T-helper 2 cell treated with Interferon-gamma antibody and Interleukin-4, amounts not matched to agents 5 μg/mL and 100 μg/mL, for 36 hours (primary cell): Measurements from ENCODE around the gene THAP9.
"Not testable (repeated sequence)": the region's sequence is repeated elsewhere in the genome, so short reads cannot be mapped to it uniquely, and the experiment has no call there.

ENCODE experiments used
- DNase-seq: peaks from one replicate; pipeline ENCODE4 v3.0.0; 2021; ENCODE audit warnings: low spot score
- H3K27ac Mint-ChIP-seq: one replicate; pipeline ENCODE4 v1.8.0; 2021; ENCODE audit warnings: mild to moderate bottlenecking, mixed read lengths
- H3K27me3 Mint-ChIP-seq: one replicate; pipeline ENCODE4 v1.8.0; 2021; ENCODE audit warnings: low read depth, mixed read lengths
- H3K36me3 Mint-ChIP-seq: one replicate; pipeline ENCODE4 v1.8.0; 2021; ENCODE audit warnings: low read depth, mixed read lengths
- H3K4me1 Mint-ChIP-seq: one replicate; pipeline ENCODE4 v1.8.0; 2021; ENCODE audit warnings: low read depth, mixed read lengths
- H3K4me3 Mint-ChIP-seq: one replicate; pipeline ENCODE4 v1.8.0; 2022; ENCODE audit warnings: mild to moderate bottlenecking, moderate library complexity, mixed read lengths
- H3K9me3 Mint-ChIP-seq: one replicate; pipeline ENCODE4 v1.8.0; 2021; ENCODE audit warnings: mixed read lengths

Gene THAP9

DNA sequence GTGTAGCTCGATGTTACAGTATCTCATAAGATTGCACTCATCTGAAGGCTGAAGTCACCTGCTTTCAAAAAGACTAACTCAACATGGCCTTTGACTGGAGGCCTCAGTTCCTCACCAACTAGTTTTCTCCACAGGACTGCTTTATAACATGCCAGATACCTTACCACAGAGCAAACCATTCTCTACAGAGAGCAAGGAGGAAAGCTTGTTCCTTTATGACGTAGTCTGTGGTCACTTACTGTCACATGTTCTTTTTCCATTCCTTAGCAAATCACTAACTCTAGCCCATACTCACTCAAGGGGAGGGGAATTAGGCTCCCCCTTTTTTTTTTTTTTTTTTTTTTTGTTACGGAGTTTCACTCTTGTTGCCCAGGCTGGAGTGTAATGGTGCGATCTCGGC lies 3.2 kb downstream of the THAP9 start:
- H3K36me3 Mint-ChIP-seq: peaks cover 6% of the 10 kb centered on the region
- peak overlapping the region; percentile 63 for H3K27ac Mint-ChIP-seq
- peak overlapping the region; percentile 45 for H3K4me3 Mint-ChIP-seq
- DNase-seq: peak; percentile 67
- peaks cover 3% of the 10 kb centered on the region for H3K27me3 Mint-ChIP-seq
- no peaks in the 10 kb centered on the region for H3K9me3 Mint-ChIP-seq
- H3K4me1 Mint-ChIP-seq: peaks cover 26% of the 10 kb centered on the region

DNA sequence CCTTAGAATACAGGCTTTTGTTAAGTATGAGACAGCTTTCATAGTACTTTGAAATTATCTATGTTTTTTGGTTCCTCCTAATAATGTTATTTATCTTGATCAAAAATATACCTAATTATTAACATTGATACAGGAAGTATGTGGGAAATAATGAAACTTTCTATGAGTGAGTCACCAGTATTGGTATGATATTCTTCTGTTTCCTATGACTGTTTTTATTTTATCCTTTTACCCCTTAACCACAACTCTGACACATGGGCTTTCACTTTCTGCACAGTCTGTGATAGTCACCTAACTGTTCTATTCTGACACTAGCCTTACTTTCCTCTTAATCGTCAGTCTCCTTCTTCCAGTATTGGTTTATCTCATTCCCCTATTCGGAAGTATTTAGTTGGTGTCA lies 4.7 kb downstream of the THAP9 start:
- peaks cover 3% of the 10 kb centered on the region for H3K27me3 Mint-ChIP-seq
- peak overlapping the region; percentile 43 for H3K27ac Mint-ChIP-seq
- H3K4me1 Mint-ChIP-seq: peaks cover 22% of the 10 kb centered on the region
- peak; percentile 67 for DNase-seq
- peak overlapping the region; percentile 51 for H3K4me3 Mint-ChIP-seq
- peaks cover 1% of the 10 kb centered on the region for H3K36me3 Mint-ChIP-seq
- no peaks in the 10 kb centered on the region for H3K9me3 Mint-ChIP-seq

DNA sequence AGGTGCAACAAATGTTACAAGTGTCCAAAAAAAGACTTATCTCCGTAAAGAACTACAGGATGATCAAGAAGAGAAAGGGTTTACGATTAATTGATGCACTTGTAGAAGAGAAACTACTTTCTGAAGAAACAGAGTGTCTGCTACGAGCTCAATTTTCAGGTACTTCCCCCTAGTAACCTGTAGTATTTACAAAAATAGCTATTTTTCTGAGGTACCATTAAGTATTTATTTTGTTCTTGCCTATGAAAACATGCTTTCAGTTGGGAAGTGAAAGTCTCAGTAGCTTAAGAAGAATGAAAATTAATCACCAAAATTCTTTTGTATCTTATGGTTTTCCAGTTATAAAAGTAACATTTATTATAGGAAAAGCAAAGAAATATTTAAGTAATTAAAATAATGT lies 5.9 kb downstream of the THAP9 start:
- H3K9me3 Mint-ChIP-seq: no peaks in the 10 kb centered on the region
- H3K4me1 Mint-ChIP-seq: peaks cover 22% of the 10 kb centered on the region
- H3K27me3 Mint-ChIP-seq: peaks cover 3% of the 10 kb centered on the region
- H3K27ac Mint-ChIP-seq: no peak overlapping the region
- no peak overlapping the region for H3K4me3 Mint-ChIP-seq
- H3K36me3 Mint-ChIP-seq: peaks cover 5% of the 10 kb centered on the region
- DNase-seq: no peak

DNA sequence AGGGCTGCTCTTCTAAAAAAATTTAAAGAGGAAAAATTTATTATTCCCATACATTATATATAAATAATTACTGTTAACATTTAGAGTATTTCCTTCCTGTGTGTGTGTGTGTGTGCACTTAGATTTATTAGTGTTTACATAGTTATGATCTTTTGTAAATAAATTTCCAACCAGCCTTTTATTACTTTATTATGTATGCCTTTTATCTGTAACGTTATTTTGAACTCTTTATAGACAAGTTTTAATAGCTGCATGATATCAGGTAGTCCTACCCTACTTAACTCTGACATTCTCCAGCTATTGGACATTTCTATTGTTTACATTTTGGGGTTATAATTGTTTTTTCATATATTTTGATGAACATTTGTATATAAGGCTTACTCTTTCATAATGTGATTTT lies 8.8 kb downstream of the THAP9 start:
- H3K9me3 Mint-ChIP-seq: no peaks in the 10 kb centered on the region
- no peak overlapping the region for H3K4me3 Mint-ChIP-seq
- H3K4me1 Mint-ChIP-seq: peaks cover 13% of the 10 kb centered on the region
- peaks cover 3% of the 10 kb centered on the region for H3K27me3 Mint-ChIP-seq
- DNase-seq: no peak
- no peak overlapping the region for H3K27ac Mint-ChIP-seq
- peaks cover 5% of the 10 kb centered on the region for H3K36me3 Mint-ChIP-seq

DNA sequence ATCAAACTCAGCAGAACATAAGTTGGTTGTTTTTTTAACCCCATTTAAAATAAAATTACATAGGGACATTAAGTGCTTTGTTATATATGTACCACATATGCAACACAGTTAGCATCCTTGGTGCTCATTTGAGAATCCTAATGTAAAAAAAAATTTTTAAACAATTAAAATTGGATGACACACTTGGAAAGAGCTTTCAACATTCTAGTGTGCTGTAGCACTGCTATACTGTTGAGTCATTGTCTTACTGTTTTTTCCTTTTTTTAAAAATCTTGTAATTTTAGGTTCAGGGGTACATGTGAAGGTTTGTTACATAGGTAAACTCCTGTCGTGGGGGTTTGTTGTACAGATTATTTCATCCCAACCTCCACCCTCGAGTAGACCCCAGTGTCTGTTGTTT lies 12.8 kb downstream of the THAP9 start:
- Mint-ChIP-seq H3K36me3 (peaks cover 10% of the 10 kb centered on the region), H3K4me3 (no peak overlapping the region), H3K4me1 (no peaks in the 10 kb centered on the region), H3K27me3 (no peaks in the 10 kb centered on the region), H3K9me3 (no peaks in the 10 kb centered on the region), H3K27ac (no peak overlapping the region)
- DNase-seq: no peak

DNA sequence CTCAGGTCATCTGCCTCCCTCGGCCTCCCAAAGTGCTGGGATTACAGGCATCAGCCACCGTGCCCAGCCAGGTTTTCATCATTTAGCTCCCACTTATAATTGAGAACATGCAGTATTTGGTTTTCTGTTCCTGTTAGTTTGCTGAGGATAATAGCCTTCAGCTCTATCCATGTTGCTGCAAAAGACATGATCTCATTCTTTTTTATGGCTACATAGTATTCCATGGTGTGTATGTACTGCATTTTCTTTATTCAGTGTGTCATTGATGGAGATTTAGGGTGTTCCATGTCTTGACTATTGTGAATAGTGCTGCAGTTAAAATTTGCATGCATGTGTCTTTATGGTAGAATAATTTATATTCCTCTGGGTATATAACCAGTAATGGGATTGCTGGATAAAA lies 13.4 kb downstream of the THAP9 start:
- not testable (repeated sequence) for H3K4me3 Mint-ChIP-seq, H3K27ac Mint-ChIP-seq, DNase-seq, H3K27me3 Mint-ChIP-seq, H3K36me3 Mint-ChIP-seq, H3K4me1 Mint-ChIP-seq, H3K9me3 Mint-ChIP-seq

DNA sequence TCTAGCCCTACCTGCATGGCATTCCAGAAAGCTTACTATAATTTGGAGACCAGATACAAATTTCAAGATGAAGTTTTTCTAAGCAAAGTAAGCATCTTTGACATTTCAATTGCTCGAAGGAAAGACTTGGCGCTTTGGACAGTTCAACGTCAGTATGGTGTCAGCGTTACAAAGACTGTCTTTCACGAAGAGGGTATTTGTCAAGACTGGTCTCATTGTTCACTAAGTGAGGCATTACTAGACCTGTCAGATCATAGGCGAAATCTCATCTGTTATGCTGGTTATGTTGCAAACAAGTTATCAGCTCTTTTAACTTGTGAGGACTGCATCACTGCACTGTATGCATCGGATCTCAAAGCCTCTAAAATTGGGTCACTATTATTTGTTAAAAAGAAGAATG lies 17.6 kb downstream of the THAP9 start:
- Mint-ChIP-seq H3K4me3 (no peak overlapping the region), H3K36me3 (peaks cover 8% of the 10 kb centered on the region), H3K4me1 (no peaks in the 10 kb centered on the region), H3K27me3 (no peaks in the 10 kb centered on the region), H3K9me3 (no peaks in the 10 kb centered on the region), H3K27ac (no peak overlapping the region)
- DNase-seq: no peak

DNA sequence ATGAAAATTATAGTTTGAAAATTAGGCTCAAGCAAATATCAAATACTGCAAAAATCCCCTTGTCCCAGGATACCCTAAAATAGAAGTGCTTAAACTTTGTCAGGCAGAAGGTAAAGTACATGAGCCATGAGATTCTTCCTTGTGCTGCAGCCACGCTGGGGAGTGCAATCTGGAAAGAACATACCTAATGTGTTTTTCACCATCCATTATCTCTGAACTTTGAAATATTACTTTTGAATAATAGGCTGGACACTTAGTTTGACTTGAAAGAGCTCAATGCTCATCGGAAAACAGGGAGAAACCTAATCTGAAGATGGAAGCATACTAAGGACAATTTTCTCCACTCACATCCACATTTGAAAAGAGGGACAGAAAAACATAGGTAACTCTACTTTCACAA lies 18.9 kb downstream of the THAP9 start:
- DNase-seq: no peak

DNA sequence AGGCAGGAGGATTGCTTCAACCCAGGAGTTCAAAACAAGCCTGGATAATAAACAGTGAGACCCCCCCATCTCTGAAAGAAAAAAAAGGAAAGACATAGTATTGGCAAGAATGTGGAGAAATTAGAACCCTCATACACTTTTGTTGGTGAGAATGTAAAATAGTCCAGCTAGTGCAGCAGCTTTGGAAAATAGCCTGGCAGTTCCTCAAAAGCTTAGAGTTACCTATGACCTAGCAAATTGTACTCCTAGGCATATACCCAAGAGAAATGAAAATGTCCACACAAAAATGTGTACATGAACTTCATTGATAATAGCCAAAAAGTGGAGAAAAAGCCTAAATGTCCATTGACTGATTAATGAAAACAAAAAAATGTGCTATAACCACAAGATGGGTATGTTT lies 21.3 kb downstream of the THAP9 start:
- no peak overlapping the region for H3K27ac Mint-ChIP-seq
- H3K36me3 Mint-ChIP-seq: peaks cover 13% of the 10 kb centered on the region
- H3K9me3 Mint-ChIP-seq: no peaks in the 10 kb centered on the region
- no peaks in the 10 kb centered on the region for H3K4me1 Mint-ChIP-seq
- H3K4me3 Mint-ChIP-seq: no peak overlapping the region
- no peaks in the 10 kb centered on the region for H3K27me3 Mint-ChIP-seq
- DNase-seq: no peak

More for the DNA sequence above, 18.9 kb downstream of the THAP9 start:
- Mint-ChIP-seq H3K4me3 (no peak overlapping the region), H3K27me3 (no peaks in the 10 kb centered on the region), H3K4me1 (no peaks in the 10 kb centered on the region), H3K36me3 (peaks cover 11% of the 10 kb centered on the region), H3K27ac (no peak overlapping the region), H3K9me3 (no peaks in the 10 kb centered on the region)

DNA sequence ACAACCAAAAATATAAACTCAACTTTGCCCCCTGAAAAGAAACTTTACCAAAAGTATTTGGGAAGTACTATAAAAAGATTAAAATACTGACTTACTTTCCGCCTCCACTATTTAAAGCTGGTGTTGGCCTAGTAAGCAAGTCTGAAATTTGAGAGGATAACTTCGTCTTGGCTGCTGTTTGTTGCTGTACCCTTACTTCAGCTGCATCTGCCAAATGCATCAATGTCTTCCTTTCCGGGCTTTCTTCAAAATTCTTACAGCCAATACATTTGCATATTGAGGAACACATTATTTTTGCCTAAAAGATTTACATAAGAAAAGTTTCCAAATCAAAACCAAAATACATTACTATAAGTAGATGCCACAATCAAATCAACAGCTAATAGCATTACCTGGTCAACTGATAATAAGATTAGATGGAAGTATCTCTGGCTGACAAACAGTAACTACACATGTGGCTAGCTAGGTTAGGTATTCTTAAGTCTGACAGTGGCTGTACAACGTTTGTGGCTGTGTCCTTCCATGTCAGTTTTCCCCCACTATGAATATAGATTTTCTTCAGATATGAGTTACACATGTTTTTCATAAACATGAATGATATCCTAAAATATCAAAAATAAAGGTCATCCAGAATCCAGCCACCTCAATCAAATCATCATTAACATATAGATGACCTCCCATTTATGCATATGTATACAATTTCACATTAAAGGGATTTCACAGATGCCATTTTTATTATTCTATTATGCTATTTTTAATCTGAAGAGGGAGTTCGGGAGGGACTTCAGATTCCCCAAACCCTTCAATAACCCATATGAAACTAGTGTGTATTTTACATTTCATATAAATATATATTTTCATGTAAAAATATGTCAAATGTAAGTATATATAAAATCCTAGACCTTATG lies 30.6 kb downstream of the THAP9 start:
- DNase-seq: no peak
- H3K4me1 Mint-ChIP-seq: no peaks in the 10 kb centered on the region
- H3K27me3 Mint-ChIP-seq: no peaks in the 10 kb centered on the region
- no peak overlapping the region for H3K27ac Mint-ChIP-seq
- no peaks in the 10 kb centered on the region for H3K9me3 Mint-ChIP-seq
- no peak overlapping the region for H3K4me3 Mint-ChIP-seq
- H3K36me3 Mint-ChIP-seq: peaks cover 43% of the 10 kb centered on the region

DNA sequence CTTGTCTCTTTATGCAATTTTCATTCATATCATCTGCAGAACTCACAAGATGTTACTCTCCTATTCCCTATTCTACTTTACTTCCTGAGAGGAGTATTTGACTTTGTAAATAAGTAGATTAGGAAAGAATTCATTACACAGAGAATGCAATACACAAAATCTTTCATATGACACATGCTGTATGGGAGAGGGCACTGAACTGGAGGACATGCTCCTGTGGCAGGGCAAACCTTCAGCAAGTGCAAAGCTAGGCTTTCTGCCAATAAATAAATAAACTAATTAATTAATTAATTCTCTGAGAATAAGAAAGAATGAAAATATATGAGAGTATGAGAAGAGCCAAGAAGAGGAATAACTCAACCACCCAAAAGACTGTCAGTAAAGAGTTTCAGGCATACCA lies 33.9 kb downstream of the THAP9 start:
- H3K9me3 Mint-ChIP-seq: no peaks in the 10 kb centered on the region
- peaks cover 52% of the 10 kb centered on the region for H3K36me3 Mint-ChIP-seq
- no peak for DNase-seq
- H3K4me1 Mint-ChIP-seq: no peaks in the 10 kb centered on the region
- H3K4me3 Mint-ChIP-seq: no peak overlapping the region
- H3K27ac Mint-ChIP-seq: no peak overlapping the region
- no peaks in the 10 kb centered on the region for H3K27me3 Mint-ChIP-seq

DNA sequence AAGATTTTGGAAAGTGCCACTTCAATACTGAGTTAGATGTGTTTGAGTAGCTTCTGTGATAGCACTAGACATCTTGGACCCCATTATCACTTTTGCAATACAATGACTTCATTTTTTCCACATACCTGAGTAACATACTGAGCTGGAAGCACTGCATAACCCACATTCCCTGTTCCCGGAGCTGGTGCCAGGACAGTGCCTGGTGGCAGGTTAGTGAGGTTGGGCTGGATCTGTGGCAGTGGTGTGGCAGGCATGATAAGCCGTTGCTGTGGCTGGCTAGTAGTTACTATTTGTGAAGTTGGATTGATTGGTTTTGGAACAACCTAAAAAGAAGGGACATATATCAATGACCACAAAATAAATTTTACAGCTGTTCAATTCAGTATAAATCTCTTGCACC lies 38.9 kb downstream of the THAP9 start:
- peaks cover 54% of the 10 kb centered on the region for H3K36me3 Mint-ChIP-seq
- no peaks in the 10 kb centered on the region for H3K9me3 Mint-ChIP-seq
- no peak overlapping the region for H3K27ac Mint-ChIP-seq
- peaks cover 1% of the 10 kb centered on the region for H3K4me1 Mint-ChIP-seq
- no peak for DNase-seq
- H3K4me3 Mint-ChIP-seq: no peak overlapping the region
- H3K27me3 Mint-ChIP-seq: no peaks in the 10 kb centered on the region

DNA sequence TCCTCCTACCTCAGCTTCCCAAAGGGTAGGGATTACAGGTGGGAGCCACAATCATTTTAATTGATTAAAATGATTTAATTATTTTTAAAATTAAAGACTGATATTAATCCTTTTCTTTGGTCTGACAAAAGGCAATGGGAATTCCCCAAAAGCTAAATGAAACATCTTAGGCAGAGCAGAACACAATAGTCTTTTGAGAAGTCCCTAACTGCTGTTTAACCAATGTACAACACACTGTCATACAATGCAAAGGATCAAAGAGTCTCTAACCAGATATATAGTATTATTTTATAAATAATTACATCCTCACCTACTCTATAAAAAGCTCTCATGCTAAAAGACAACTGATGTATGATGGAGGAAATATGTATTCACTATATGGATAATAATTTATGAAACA lies 47.0 kb downstream of the THAP9 start:
- no peak overlapping the region for H3K4me3 Mint-ChIP-seq
- no peaks in the 10 kb centered on the region for H3K9me3 Mint-ChIP-seq
- no peaks in the 10 kb centered on the region for H3K27me3 Mint-ChIP-seq
- peaks cover 6% of the 10 kb centered on the region for H3K4me1 Mint-ChIP-seq
- H3K27ac Mint-ChIP-seq: no peak overlapping the region
- DNase-seq: no peak
- peaks cover 37% of the 10 kb centered on the region for H3K36me3 Mint-ChIP-seq

DNA sequence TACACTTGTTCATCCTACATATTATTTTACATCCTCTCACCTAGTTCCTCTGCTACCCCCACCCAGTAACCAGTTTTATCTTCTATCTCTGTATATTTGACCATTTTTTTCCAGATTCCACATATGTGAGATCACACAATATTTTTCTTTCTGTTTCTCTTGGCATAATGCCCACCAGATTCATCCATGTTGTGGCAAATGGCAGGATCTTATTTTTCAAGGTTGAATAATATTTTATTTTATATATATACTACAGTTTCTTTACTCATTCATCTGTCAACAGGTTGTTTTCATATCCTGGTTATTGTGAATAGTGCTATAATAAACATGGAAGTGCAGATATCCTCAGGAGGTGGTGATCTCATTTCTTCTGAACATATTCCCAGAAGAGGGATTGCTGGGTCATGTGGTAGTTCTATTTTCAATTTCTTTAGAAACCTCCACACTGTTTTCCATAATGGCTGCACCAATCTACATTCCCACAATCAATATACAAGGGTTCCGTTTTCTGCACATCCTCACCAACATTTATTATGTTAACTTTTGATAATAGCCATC lies 48.2 kb downstream of the THAP9 start:
- H3K27me3 Mint-ChIP-seq: no peaks in the 10 kb centered on the region
- no peaks in the 10 kb centered on the region for H3K9me3 Mint-ChIP-seq
- H3K36me3 Mint-ChIP-seq: peaks cover 31% of the 10 kb centered on the region
- H3K4me1 Mint-ChIP-seq: peaks cover 5% of the 10 kb centered on the region
- no peak overlapping the region for H3K27ac Mint-ChIP-seq
- H3K4me3 Mint-ChIP-seq: no peak overlapping the region
- DNase-seq: no peak

DNA sequence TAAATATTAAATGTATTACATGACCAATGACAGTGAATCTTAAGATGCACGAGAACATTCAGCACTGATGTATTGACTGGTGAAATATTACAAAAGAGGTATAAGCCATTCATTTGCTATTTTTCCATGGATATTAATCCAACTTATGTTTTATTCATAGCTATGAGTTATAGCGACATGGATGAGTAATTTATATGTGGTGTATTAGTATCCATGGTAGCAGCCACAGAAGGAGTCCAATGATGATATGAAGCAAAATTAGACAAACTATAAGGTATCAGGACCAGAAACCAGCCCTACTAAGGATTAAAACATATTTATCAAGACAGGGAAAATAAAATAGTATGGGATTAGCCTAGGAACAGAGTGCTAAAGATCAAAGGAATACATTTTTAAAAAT lies 50.7 kb downstream of the THAP9 start:
- Mint-ChIP-seq H3K4me1 (peaks cover 5% of the 10 kb centered on the region), H3K9me3 (no peaks in the 10 kb centered on the region), H3K27ac (no peak overlapping the region), H3K27me3 (no peaks in the 10 kb centered on the region), H3K36me3 (peaks cover 32% of the 10 kb centered on the region), H3K4me3 (no peak overlapping the region)
- DNase-seq: no peak
